Heart left ventricle (tissue), 16 donors: ENCODE data around the gene TACC2. TPM values are rescaled to one million over a fixed set of nuclear protein-coding genes. Genes with fewer than 3 reads are reported as not detected.

Experiments used
- ATAC-seq, 4 donors: fragments of 200-7000 bp; cut with Tn5 transposase; one replicate each; pipeline ENCODE4 v1.9.1; 2020 to 2022; ENCODE audit warnings: moderate library complexity in 4 of 4, mild to moderate bottlenecking in 3 of 4, moderate number of reproducible peaks in 1 of 4
- DNase-seq, 5 donors: peaks; one replicate each; pipeline ENCODE4 v3.0.0-alpha.2; 2020
- H3K27ac ChIP-seq, 12 donors: fragments of 200-600 bp; sonication (generic) in 4 of 12; one replicate each; pipeline versions ENCODE4 v1.5.0 to v1.8.0; 2016 to 2022; ENCODE audit warnings: mild to moderate bottlenecking in 2 of 12
- H3K27me3 ChIP-seq, 9 donors: fragments of 200-600 bp; sonication (generic) in 2 of 9; one replicate each; pipeline versions ENCODE4 v1.5.1 to v1.8.0; 2016 to 2022; ENCODE audit warnings: mild to moderate bottlenecking in 3 of 9
- H3K36me3 ChIP-seq, 9 donors: fragments of 200-600 bp; sonication (generic) in 2 of 9; one replicate each; pipeline versions ENCODE4 v1.5.0 to v1.8.0; 2018 to 2022; ENCODE audit warnings: mild to moderate bottlenecking in 2 of 9
- H3K4me1 ChIP-seq, 12 donors: fragments of 200-600 bp; sonication (generic) in 4 of 12; one replicate each; pipeline versions ENCODE4 v1.5.0 to v1.8.0; 2016 to 2022; ENCODE audit warnings: mild to moderate bottlenecking in 3 of 12
- H3K4me3 ChIP-seq, 12 donors: fragments of 200-600 bp; sonication (generic) in 4 of 12; one replicate each; pipeline versions ENCODE4 v1.5.0 to v1.8.0; 2017 to 2022; ENCODE audit warnings: mild to moderate bottlenecking in 9 of 12, moderate library complexity in 4 of 12
- H3K9me3 ChIP-seq, 12 donors: fragments of 200-600 bp; sonication (generic) in 4 of 12; one replicate each; pipeline versions ENCODE4 v1.5.0 to v1.8.0; 2016 to 2022; ENCODE audit warnings: mild to moderate bottlenecking in 1 of 12
- CTCF ChIP-seq, 12 donors: fragments of 200-600 bp; sonication (generic) in 4 of 12; IDR thresholded peaks; one replicate each; pipeline versions ENCODE4 v1.5.0 to v1.8.0; 2018 to 2022; ENCODE audit warnings: antibody characterized with exemption in 12 of 12, mild to moderate bottlenecking in 5 of 12
- POLR2A ChIP-seq, 2 donors: fragments of 450-650 bp; IDR thresholded peaks; one replicate each; pipeline ENCODE4 v1.6.1; 2017; ENCODE audit warnings: antibody characterized with exemption in 2 of 2, mild to moderate bottlenecking in 2 of 2, moderate library complexity in 2 of 2
- WGBS, 4 donors: extraction: QIAGEN DNeasy Blood & Tissue Kit in 2 of 4; methylation state at CpG; one replicate each; pipeline versions ENCODE4 v1.1.5 to v1.1.7; 2013 to 2018; 5-methylcytosine and 5-hydroxymethylcytosine counted together
- intact Hi-C, 10 donors: fragments of 100-400 bp; cut with DNase I; formaldehyde crosslinking; loops; one replicate each; pipeline versions ENCODE4 v1.11.1 to v1.14.2; 2022
- polyA plus RNA-seq, 2 donors: library from polyadenylated mRNA; stranded (reverse); fragments of 200-250 nt; gene quantifications; one replicate each; pipeline ENCODE4 v1.2.3, GENCODE V29; 2013
- total RNA-seq, 9 donors: library from RNA; depleted of rRNA in 2 of 9; stranded (reverse); fragments of >200 nt in 2 of 9; fragmentation: NEBNext Ultra II Directional in 3 of 9; extraction: Animal tissue kit (Norgen Biotek cat#: 25700) in 3 of 9; gene quantifications; one replicate each; pipeline versions ENCODE4 v1.1.0 to v1.2.4, GENCODE V29; 2016 to 2023
- donor health status: ischemic (EF 13 %, LVEDD 7.1; RV severe dilation, severe dysfunction).
- donor health status: healthy with polysubstance abuse.
- donor health status: DM: no; HTN: yes; CAD: no.
- donor health status: DM: no; HTN: no; CAD: no.
- donor health status: ischemic (EF 25% LVEDD 6.9; RV normal size, moderate dysfunction).
- donor health status: ischemic (EF 25% LVEDD 5.7; RV mildly dilated, moderate dysfunction).
- donor health status: healthy.
- donor health status: DM: yes; HTN: yes; CAD: no.
- donor health status: ischemic (EF 35%, LVEDD 5.7; RV mildly dilated, moderate dysfunction).
- donor health status: nonischemic (EF 11% LVEDD 7.7; RV severe dilation, severe dysfunction).
- donor health status: DM: yes; HTN: yes; CAD: no.
- donor health status: PGD.
- donor health status: ischemic (EF 29% LVEDD 5.4; RV normal size, mild dysfunction).
- donor health status: nonischemic (EF 23%, LVEDD 6.1; RV moderate dilation, normal function).

TACC2 gene
- total and polyA plus RNA-seq, 11 donors, result 96.7 to 456 (median 294) TPM

GRCh38 chr10:122245136-122245535, 256.2 kb downstream of the TACC2 start:
- Histone ChIP-seq H3K36me3 (peaks cover 0 to 91% (median 70%) of the 10 kb centered on the region in 9 donors), H3K9me3 (no peaks in the 10 kb centered on the region), H3K4me3 (no peak overlapping the region), H3K27me3 (no peaks in the 10 kb centered on the region), H3K27ac (peak overlapping the region in 2 of 12 donors; percentile 42 to 49), H3K4me1 (peaks cover 0 to 38% (median 7%) of the 10 kb centered on the region in 12 donors)
- TF ChIP-seq CTCF (IDR thresholded peaks at IDR 0.05), result no peak
- TF ChIP-seq POLR2A (IDR thresholded peaks at IDR 0.05), result no peak
- ATAC-seq (no peak), DNase-seq (no peak)
- intact Hi-C loops, result loop anchor here in 1 of 10 donors (10.0 kb wide), 1 partner anchor 190 kb away; no protein-coding TSS in a partner anchor
- 73 to 80% (median 76%) methylated on average over 4 of the region's 4 CpGs for WGBS, 4 donors

GRCh38 chr10:122245897-122246296, 256.9 kb downstream of the TACC2 start:
- H3K36me3 ChIP-seq, result peaks cover 0 to 89% (median 67%) of the 10 kb centered on the region in 9 donors
- no peak for TF ChIP-seq CTCF (IDR thresholded peaks at IDR 0.05)
- no peak for TF ChIP-seq POLR2A (IDR thresholded peaks at IDR 0.05)
- no peaks in the 10 kb centered on the region for H3K9me3 ChIP-seq
- peak overlapping the region in 1 of 12 donors; percentile 49 for H3K27ac ChIP-seq
- H3K4me1 ChIP-seq, result peaks cover 0 to 38% (median 7%) of the 10 kb centered on the region in 12 donors
- H3K27me3 ChIP-seq, result no peaks in the 10 kb centered on the region
- ATAC-seq (no peak), DNase-seq (no peak)
- intact Hi-C loops, result loop anchor here in 1 of 10 donors (10.0 kb wide), 1 partner anchor 191 kb away; no protein-coding TSS in a partner anchor
- H3K4me3 ChIP-seq, result no peak overlapping the region
- 84 to 93% (median 89%) methylated on average over 11 of the region's 11 CpGs for WGBS, 4 donors

- Histone ChIP-seq H3K36me3 (peaks cover 0 to 89% (median 64%) of the 10 kb centered on the region in 9 donors), H3K27ac (peak overlapping the region in 4 of 12 donors; percentile 0 to 49 (median 38)), H3K4me3 (no peak overlapping the region), H3K9me3 (no peaks in the 10 kb centered on the region), H3K27me3 (no peaks in the 10 kb centered on the region), H3K4me1 (peaks cover 0 to 38% (median 7%) of the 10 kb centered on the region in 12 donors)
- intact Hi-C loops, result loop anchor here in 1 of 10 donors (10.0 kb wide), 1 partner anchor 192 kb away; no protein-coding TSS in a partner anchor
- WGBS, 4 donors, result 66 to 77% (median 77%) methylated on average over 11 of the region's 11 CpGs
- no peak for TF ChIP-seq POLR2A (IDR thresholded peaks at IDR 0.05)
- TF ChIP-seq CTCF (IDR thresholded peaks at IDR 0.05), result no peak
- DNase-seq (no peak), ATAC-seq (peak in 3 of 4 donors; percentile 8 to 36 (median 27))
Observed at GRCh38 chr10:122246830-122247520, 258.0 kb downstream of the TACC2 start.
